A549 (cell line): Measurements from ENCODE around the gene TMEM163.

Experiments
- BHLHE40 ChIP-seq: IDR thresholded peaks from 2 replicates; pipeline ENCODE4 v1.6.1; 2012; ENCODE audit warnings: low read depth, low read length, inconsistent platforms
- CTCF ChIP-seq: fragments of >200 bp; sonication (Bioruptor Twin); formaldehyde crosslinking; IDR thresholded peaks from 3 replicates; pipeline ENCODE4 v1.5.1; 2016
- ELK1 ChIP-seq: fragments of 150-350 bp; IDR thresholded peaks from 2 replicates; pipeline ENCODE4 v1.6.1; 2014; ENCODE audit warnings: low read depth, mild to moderate bottlenecking, low read length
- EP300 ChIP-seq, 2 experiments: fragments of >200 bp; sonication (Bioruptor Twin); formaldehyde crosslinking; IDR thresholded peaks; 2 replicates in 1 of 2; 3 replicates in 1 of 2; pipeline ENCODE4 v1.6.1; 2016 to 2017
- KDM1A ChIP-seq: fragments of 200-600 bp; sonication (generic); IDR thresholded peaks from 2 replicates; pipeline ENCODE4 v1.6.1; 2016; ENCODE audit warnings: low read depth, mild to moderate bottlenecking
- RNF2 ChIP-seq: fragments of 200-600 bp; sonication (generic); IDR thresholded peaks from 2 replicates; pipeline ENCODE4 v1.6.1; 2016; ENCODE audit warnings: low read depth, mild to moderate bottlenecking, antibody characterized with exemption, moderate library complexity, borderline replicate concordance

- no peak for TF ChIP-seq KDM1A
- TF ChIP-seq CTCF, result no peak
- TF ChIP-seq RNF2, result no peak
- TF ChIP-seq BHLHE40, result no peak
- no peak for TF ChIP-seq ELK1
- no peak for TF ChIP-seq EP300 (IDR thresholded peaks at IDR 0.05)
Measured at GRCh38 chr2:134567666-134568065, 151.1 kb downstream of the TMEM163 start.
